Skeletal muscle cell (primary cell): ENCODE measurements around the gene OR2B6.

ENCODE experiments used
- DNase-seq: peaks from one replicate; pipeline ENCODE4 v3.0.0-alpha.2; 2010; ENCODE audit warnings: low read depth
- H3K4me3 ChIP-seq: 2 replicates; pipeline ENCODE4 v1.5.1; 2011; ENCODE audit warnings: low read depth, mild to moderate bottlenecking, control low read depth, low read length, moderate library complexity

OR2B6 gene

DNA sequence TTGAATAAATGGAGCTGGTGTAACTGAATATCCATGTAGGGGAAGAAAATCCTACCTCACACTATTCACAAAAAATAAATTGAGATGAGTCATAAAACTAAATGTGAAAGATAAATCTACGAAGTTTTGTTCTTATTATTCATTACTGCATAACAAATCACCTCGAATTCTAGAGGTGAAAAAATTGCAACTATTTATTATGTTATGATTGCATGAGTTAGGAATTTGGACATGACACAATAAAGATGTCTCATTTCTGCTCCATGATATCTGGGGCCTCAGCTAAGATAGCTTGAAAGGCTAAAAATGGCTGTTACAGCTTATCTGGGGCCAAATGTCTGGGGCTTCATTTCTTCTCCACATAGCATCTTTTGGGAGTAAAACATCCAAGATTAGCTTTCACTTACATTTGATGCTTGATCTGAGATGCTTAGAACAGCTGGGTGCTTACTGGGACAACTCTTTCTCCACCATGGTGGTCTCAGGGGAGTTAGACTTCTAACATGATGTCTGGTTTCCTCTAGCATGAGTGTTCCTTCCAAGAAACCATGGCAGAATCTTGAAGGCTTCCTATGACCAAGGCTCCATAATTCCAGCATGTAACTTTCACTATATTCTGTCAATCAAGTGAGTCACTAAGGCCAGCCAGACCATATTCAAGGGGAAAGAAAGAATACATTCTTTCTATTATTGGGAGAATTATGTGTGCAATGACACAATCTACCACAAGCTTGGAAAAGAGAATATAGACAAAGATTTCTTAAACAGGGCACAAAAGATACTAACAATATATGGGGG, 30.1 kb downstream of the OR2B6 start:
- DNase-seq: no peak
- no peak overlapping the region for H3K4me3 ChIP-seq

DNA sequence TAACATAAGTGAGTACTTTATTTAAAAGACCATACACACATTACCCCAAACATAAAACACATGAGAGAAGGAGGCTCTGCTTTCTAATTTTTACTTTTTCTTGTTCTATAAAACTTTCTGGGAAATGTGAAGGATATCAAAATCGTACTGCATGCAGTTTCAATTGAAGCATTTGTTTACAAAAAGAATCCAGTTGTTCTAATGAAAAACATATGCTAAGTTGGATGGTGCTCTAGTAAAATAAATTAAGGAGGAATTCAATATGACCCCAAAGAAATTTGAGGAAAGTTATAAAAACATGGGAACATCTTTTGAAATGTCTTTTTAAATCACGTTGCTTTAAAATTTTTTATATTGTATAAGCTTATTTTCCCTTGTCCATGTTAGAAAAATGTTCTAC, 37.6 kb downstream of the OR2B6 start:
- no peak for DNase-seq
- H3K4me3 ChIP-seq: no peak overlapping the region

DNA sequence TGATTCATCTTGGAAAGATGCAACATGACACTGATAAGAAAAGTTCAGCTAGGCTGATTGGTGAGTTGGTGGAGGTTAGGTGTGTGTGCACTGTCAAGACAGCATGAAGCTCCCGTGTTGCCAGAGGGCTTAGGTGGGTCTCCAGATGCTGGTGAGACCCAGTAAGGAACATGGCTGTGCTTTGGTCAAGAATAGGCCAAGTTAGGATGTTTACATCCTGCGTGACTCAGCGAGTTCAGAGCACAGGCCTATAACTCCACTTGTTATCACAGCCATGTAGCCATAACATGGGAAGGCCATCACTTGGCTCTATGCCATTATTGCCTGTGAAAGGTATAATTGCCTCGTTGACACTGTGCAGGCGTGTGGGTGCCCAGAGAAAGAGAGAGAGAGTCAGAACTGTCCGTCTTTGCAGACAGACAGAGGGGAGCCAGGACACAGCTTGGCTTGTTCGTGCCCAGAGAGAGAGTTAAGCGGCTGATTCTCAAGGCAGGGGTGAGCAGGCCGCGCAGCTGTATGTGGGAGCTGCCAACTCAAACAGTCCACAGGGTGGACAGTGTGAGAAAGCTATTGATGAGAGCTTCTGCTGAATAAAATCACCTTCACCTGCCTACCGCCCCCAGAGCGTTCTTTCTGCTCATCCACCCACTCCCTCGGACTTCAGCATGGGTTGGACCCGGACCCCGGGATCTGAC, 43.5 kb downstream of the OR2B6 start:
- H3K4me3 ChIP-seq: no peak overlapping the region
- no peak for DNase-seq

DNA sequence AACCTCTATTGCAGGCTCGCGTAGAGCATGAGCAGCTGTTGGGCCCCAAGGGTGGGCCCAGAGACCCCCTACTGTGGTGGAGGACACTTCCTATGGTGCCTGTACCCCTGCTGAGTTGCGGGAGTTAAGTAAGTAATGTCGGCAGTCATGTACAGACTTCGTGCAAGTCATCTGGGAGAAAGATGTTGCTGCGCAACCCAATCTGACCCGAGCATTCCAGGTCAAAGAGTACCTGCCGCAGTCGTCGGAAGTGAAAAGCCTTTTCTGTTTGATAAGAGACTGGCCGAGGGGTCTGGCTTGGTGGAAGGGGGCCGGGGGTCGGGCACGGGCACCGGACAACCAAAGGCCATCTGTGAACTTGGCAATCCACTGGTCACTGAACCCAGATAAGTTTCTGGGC, 44.3 kb downstream of the OR2B6 start:
- no peak overlapping the region for H3K4me3 ChIP-seq

DNA sequence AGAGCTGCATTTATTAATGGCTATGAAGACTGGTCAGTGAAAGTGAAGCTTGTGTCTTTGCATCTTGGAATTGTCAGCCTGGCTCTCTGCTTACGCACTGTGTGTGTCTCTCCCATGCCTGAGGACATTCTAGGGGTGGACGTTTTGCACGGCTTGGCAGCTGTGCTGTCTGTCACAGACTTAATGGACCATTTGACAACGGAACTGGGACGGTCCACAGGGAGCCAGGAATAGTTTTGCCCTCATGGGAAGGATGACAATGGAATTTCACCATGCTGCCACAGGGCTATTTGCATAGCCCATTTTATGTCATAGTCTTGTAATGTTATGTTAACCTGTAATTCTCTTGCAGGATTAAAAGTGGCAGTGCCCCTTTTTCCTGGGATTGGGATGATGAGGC, 44.7 kb downstream of the OR2B6 start:
- no peak overlapping the region for H3K4me3 ChIP-seq
- no peak for DNase-seq

More for the DNA sequence above, 44.3 kb downstream of the OR2B6 start:
- no peak for DNase-seq

DNA sequence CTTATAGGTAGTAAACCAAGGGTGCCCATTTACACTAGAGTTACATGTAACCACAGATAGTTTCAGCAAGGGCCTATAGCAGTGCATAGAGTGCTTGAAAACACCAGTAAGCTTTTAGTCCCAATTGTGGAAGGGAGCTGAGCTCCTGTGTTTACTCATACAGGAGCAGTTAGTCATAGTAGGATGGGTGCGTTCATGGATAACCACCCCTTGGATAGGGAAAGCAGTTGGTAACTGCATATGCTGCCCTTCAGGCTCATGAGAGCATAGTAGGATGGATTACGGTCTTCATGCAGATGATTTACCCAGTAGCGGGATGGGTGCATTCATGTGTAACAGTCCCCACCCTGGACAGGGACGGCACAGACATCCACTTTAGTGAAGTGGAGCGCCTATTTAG, 45.1 kb downstream of the OR2B6 start:
- no peak overlapping the region for H3K4me3 ChIP-seq
- no peak for DNase-seq

DNA sequence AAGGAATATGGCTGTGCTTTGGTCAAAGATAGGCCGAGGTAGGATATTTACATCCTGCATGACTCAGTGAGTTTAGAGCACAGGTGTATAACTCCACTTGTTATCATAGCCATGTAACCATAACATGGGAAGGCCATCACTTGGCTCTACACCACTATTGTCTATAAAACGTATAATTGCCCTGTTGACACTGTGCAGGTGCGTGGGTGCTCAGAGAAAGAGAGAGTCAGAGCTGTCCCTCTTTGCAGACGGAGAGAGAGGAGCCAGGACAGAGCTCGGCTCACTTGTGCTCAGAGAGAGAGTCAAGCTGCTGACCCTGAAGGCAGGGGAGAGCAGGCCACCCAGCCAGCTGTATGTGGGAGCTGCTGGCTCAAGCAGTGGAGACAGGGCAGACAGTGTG, 46.0 kb downstream of the OR2B6 start:
- no peak for DNase-seq

DNA sequence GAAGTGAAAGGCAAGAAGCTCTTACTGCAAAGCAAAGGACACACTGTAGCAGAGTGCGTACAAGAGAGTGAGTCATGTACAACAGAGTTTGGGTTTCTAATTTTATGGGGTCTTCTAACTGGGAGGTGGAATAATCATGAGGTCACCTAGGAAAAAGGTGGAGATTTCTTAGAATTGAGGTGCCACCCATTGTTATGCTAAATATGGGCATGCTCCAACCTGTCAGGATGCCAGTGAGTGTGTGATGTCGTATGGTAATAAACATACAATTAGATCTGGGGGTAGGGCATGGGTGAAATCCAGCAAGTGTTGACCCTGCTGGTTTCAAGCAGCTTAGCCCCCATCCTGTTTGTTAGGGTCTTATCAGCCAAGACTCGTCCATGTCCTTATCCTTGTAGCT, 46.6 kb downstream of the OR2B6 start:
- H3K4me3 ChIP-seq: no peak overlapping the region
- DNase-seq: no peak

More for the DNA sequence above, 46.0 kb downstream of the OR2B6 start:
- H3K4me3 ChIP-seq: no peak overlapping the region

DNA sequence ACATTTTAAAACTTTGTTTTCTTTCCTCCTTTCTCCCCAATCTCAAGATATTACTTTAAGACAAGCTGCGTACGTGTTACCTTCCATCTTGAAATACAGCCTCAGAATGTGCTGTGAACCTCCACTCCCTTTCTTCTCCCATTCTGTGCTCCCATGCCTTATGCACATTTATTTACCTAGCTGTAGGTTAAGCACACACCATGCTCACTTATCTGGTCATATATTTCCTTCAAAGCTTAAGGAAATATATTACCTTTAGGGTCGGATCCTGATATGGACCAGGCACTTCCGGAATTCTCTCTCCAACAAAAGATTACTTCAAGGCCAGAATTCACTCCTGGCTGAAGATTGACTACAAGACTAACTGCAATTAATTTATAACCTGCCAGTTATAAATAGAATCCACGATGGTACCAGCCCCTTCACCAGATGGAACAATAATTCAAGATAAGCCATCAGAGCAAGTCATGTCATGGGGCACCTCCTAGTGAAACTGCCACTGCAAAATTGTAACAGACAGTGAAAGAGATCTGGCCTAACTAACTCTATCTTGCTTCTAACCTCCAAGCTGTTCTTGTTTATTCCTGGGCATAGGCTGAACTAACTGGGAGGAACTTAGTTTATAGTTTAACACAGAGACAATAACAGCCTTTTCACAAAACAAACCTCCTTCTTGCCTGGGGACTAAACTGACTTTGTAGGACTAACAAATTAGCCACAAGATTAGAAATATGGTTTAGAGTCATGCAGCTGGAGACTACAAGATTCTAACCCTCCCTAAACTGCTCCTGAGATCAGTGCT, 47.5 kb downstream of the OR2B6 start:
- no peak overlapping the region for H3K4me3 ChIP-seq
- no peak for DNase-seq

DNA sequence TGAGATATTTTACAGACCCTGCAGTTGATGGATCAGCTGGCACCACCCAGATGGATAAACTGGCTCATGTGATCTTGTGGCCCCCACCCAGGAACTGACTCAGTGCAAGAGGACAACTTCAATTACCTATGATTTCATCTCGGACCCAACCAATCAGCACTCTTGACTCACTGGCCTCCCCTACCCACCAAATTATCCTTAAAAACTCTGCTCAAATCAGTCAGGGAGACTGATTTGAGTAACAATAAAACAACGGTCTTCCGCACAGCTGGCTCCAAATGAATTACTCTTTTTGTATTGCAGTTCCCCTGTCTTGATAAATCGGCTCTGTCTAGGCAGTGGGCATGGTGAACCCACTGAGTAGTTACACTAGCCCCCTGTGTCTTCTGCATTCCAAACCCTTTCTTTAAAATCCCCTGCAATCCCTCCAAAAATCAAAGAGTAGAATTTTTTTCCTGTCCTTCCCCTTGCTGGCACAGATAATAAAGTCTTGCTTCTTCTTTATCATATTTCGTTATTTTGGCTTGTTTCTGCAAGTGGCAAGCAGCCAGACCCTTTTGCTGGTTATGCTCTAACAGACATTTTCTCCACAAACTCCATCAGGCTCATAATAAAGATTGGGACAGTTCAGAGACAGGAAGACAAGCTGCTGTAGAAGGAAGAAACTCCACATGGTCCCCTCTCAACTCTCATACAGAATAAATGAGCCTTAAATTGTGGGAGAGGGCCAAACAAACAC, 48.3 kb downstream of the OR2B6 start:
- H3K4me3 ChIP-seq: no peak overlapping the region
- DNase-seq: no peak

DNA sequence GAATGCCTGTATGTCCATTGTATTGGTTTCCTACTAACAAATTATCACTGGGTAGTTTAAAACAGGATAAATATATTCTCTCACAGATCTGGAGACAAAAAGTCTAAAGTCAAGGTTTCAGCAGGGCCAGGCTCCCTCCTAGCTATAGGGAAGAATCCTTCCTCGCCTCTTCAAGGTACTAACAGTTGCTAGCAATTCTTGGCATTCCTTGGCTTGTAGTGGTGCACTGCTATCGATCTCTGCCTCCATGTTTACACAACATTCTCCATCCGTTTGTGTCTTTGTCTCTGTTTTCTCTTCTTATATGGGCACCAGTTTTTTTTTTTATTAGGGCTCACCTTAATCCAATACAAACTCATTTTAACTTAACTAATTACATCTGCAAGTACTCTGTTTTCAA, 48.9 kb downstream of the OR2B6 start:
- H3K4me3 ChIP-seq: no peak overlapping the region
- no peak for DNase-seq
